Ammon's horn (tissue), 1 donor: Measurements from ENCODE around the gene CTDSP1.

Experiments used
- DNase-seq: peaks from one replicate; pipeline ENCODE4 v3.0.0-alpha.2; 2016; ENCODE audit warnings: low spot score

The CTDSP1 gene

GRCh38 chr2:218399391-218400166, at the start of gene CTDSP1:
CTDSP1 (plus strand) TSS chr2:218399868; CDS start chr2:218400091, 223 bp downstream.
- DNase-seq: peak; percentile 92

GRCh38 chr2:218354045-218354444, 45.6 kb upstream of the CTDSP1 start:
- no peak for DNase-seq

GRCh38 chr2:218354850-218355443, 44.7 kb upstream of the CTDSP1 start:
- no peak for DNase-seq

- DNase-seq: no peak
These were observed 42.2 kb upstream of the CTDSP1 start for GRCh38 chr2:218357236-218358177.

- DNase-seq: peak; percentile 55
These were observed 39.2 kb upstream of the CTDSP1 start for GRCh38 chr2:218360453-218360852.

GRCh38 chr2:218362606-218363005, 37.1 kb upstream of the CTDSP1 start:
- DNase-seq: no peak

- no peak for DNase-seq
These were observed 35.9 kb upstream of the CTDSP1 start for GRCh38 chr2:218363736-218364135.

GRCh38 chr2:218364196-218364595, 35.5 kb upstream of the CTDSP1 start:
- no peak for DNase-seq

- no peak for DNase-seq
These were observed 32.9 kb upstream of the CTDSP1 start for GRCh38 chr2:218366621-218367414.

- DNase-seq: peak; percentile 84
These were observed 32.1 kb upstream of the CTDSP1 start for GRCh38 chr2:218367415-218368149.

- DNase-seq: no peak
These were observed 31.5 kb upstream of the CTDSP1 start for GRCh38 chr2:218368150-218368528.

GRCh38 chr2:218368621-218369153, 31.0 kb upstream of the CTDSP1 start:
- no peak for DNase-seq

- DNase-seq: no peak
These were observed 30.3 kb upstream of the CTDSP1 start for GRCh38 chr2:218369330-218369729.

- DNase-seq: peak; percentile 62
These were observed 29.1 kb upstream of the CTDSP1 start for GRCh38 chr2:218370410-218371063.

- no peak for DNase-seq
These were observed 27.7 kb upstream of the CTDSP1 start for GRCh38 chr2:218371983-218372350.

GRCh38 chr2:218374795-218375194, 24.9 kb upstream of the CTDSP1 start:
- DNase-seq: no peak

GRCh38 chr2:218375212-218375611, 24.5 kb upstream of the CTDSP1 start:
- no peak for DNase-seq

- no peak for DNase-seq
These were observed 21.6 kb upstream of the CTDSP1 start for GRCh38 chr2:218378053-218378452.

GRCh38 chr2:218381916-218382366, 17.7 kb upstream of the CTDSP1 start, which contains the start of gene SLC11A1:
SLC11A1 (plus strand) TSS chr2:218382273; CDS start chr2:218382369, 96 bp downstream.
- DNase-seq: peak; percentile 76

- DNase-seq: no peak
These were observed 16.9 kb upstream of the CTDSP1 start for GRCh38 chr2:218382785-218383184.
